A375 (cell line): ENCODE measurements around the gene UGT1A4. TPM values are rescaled to one million over a fixed set of nuclear protein-coding genes. Genes with fewer than 3 reads are reported as not detected.

ENCODE experiments used
- total RNA-seq: library from RNA; depleted of rRNA; stranded (reverse); fragments of >200 nt; shearing (Covaris generic); gene quantifications from 2 replicates; pipeline ENCODE4 v1.2.3, GENCODE V29; 2014; rRNA removed

UGT1A4 gene
- total RNA-seq: not detected in 2 replicates

GRCh38 chr2:233718552-233718951, at the start of gene UGT1A4:
Gene UGT1A4 (plus strand): TSS chr2:233718736. CDS start chr2:233718821, 85 bp downstream.

GRCh38 chr2:233671290-233672161, 47.0 kb upstream of the UGT1A4 start, which contains the start of gene UGT1A9:
Gene UGT1A9 (plus strand): TSS chr2:233671898. CDS start chr2:233671935, 37 bp downstream.

GRCh38 chr2:233681521-233682099, 36.9 kb upstream of the UGT1A4 start, which contains the start of gene UGT1A7:
Gene UGT1A7 (plus strand): TSS chr2:233681901. CDS start chr2:233681938, 37 bp downstream.

GRCh38 chr2:233692648-233693047, 25.9 kb upstream of the UGT1A4 start, which contains the start of gene UGT1A6:
Gene UGT1A6 (plus strand): TSS chr2:233692890. CDS start chr2:233693005, 115 bp downstream.

GRCh38 chr2:233712611-233713261, 5.8 kb upstream of the UGT1A4 start, which contains the start of gene UGT1A5:
Gene UGT1A5 (plus strand): TSS chr2:233712907. CDS start chr2:233712992, 85 bp downstream.

GRCh38 chr2:233728723-233729301, 10.3 kb downstream of the UGT1A4 start, which contains the start of gene UGT1A3:
Gene UGT1A3 (plus strand): TSS chr2:233729042. CDS start chr2:233729127, 85 bp downstream.

GRCh38 chr2:233760043-233760442, 41.5 kb downstream of the UGT1A4 start, which contains the start of gene UGT1A1:
Gene UGT1A1 (plus strand): TSS chr2:233760270. CDS start chr2:233760288, 18 bp downstream.

GRCh38 chr2:233778030-233778429, 59.5 kb downstream of the UGT1A4 start, which contains the start of gene MROH2A:
Gene MROH2A (plus strand): TSS chr2:233778330. CDS start chr2:233779359, 1,029 bp downstream.

Other genes with a start within 250 kb of the UGT1A4 start
- gene USP40, start 152.0 kb upstream of the UGT1A4 start, total RNA-seq: 15.8 and 17.1 TPM in 2 replicates
- gene UGT1A8, start 101.1 kb upstream of the UGT1A4 start, total RNA-seq: not detected in 2 replicates
- gene UGT1A10, start 82.3 kb upstream of the UGT1A4 start, total RNA-seq: not detected in 2 replicates
- gene UGT1A9, start 46.8 kb upstream of the UGT1A4 start, total RNA-seq: not detected in 2 replicates
- not detected in 2 replicates for gene UGT1A7, start 36.8 kb upstream of the UGT1A4 start, total RNA-seq
- gene UGT1A6, start 25.8 kb upstream of the UGT1A4 start, total RNA-seq: not detected in 2 replicates
- not detected in 2 replicates for gene UGT1A5, start 5.8 kb upstream of the UGT1A4 start, total RNA-seq
- gene UGT1A3, start 10.3 kb downstream of the UGT1A4 start, total RNA-seq: not detected in 2 replicates
- gene UGT1A1, start 41.5 kb downstream of the UGT1A4 start, total RNA-seq: not detected in 2 replicates
- gene MROH2A, start 59.6 kb downstream of the UGT1A4 start, total RNA-seq: not detected in 2 replicates
- gene HJURP, start 135.8 kb downstream of the UGT1A4 start, total RNA-seq: 32.4 and 43.8 TPM in 2 replicates
- gene TRPM8, start 198.6 kb downstream of the UGT1A4 start, total RNA-seq: 2.6 and 5.8 TPM in 2 replicates